Endothelial cell (in vitro differentiated cells): Measurements from ENCODE around the gene HSPA1A. TPM values are rescaled to one million over a fixed set of nuclear protein-coding genes. Genes with fewer than 3 reads are reported as not detected.

Source experiments
- DNase-seq: peaks from one replicate; pipeline ENCODE4 v3.0.0; 2021; ENCODE audit warnings: low spot score
- H3K27ac Mint-ChIP-seq: one replicate; pipeline ENCODE4 v1.8.0; 2021; ENCODE audit warnings: mixed read lengths, inconsistent platforms; ENCODE audit not compliant: unreplicated experiment
- H3K27me3 Mint-ChIP-seq: one replicate; pipeline ENCODE4 v1.8.0; 2021; ENCODE audit warnings: mild to moderate bottlenecking, moderate library complexity, mixed read lengths, inconsistent platforms; ENCODE audit not compliant: unreplicated experiment
- H3K36me3 Mint-ChIP-seq: one replicate; pipeline ENCODE4 v1.8.0; 2021; ENCODE audit warnings: mild to moderate bottlenecking, low read depth, mixed read lengths, inconsistent platforms; ENCODE audit not compliant: unreplicated experiment
- H3K4me1 Mint-ChIP-seq: one replicate; pipeline ENCODE4 v1.8.0; 2021; ENCODE audit warnings: mild to moderate bottlenecking, mixed read lengths, inconsistent platforms; ENCODE audit not compliant: unreplicated experiment
- H3K4me3 Mint-ChIP-seq: one replicate; pipeline ENCODE4 v1.8.0; 2021; ENCODE audit warnings: mild to moderate bottlenecking, mixed read lengths, inconsistent platforms; ENCODE audit not compliant: unreplicated experiment
- H3K9me3 Mint-ChIP-seq: one replicate; pipeline ENCODE4 v1.8.0; 2021; ENCODE audit warnings: mixed read lengths, inconsistent platforms; ENCODE audit not compliant: unreplicated experiment
- CTCF ChIP-seq: fragments of 200-600 bp; sonication (generic); IDR thresholded peaks from one replicate; pipeline ENCODE4 v1.5.0; 2021; ENCODE audit warnings: antibody characterized with exemption; ENCODE audit not compliant: unreplicated experiment
- total RNA-seq: library from RNA; stranded (reverse); fragmentation: NEBNext Ultra II Directional; extraction: Animal tissue kit (Norgen Biotek cat#: 25700); gene quantifications from one replicate; pipeline ENCODE4 v1.2.1, GENCODE V29; 2021; ENCODE audit not compliant: unreplicated experiment

HSPA1A gene
- total RNA-seq, 1 donor from 2014 or later, result 27.2 TPM

- Mint-ChIP-seq H3K36me3 (peaks cover 9% of the 10 kb centered on the region), H3K9me3 (no peaks in the 10 kb centered on the region), H3K4me1 (peaks cover 22% of the 10 kb centered on the region), H3K27me3 (peaks cover 5% of the 10 kb centered on the region), H3K27ac (peak overlapping the region; percentile 87), H3K4me3 (no peak overlapping the region)
- TF ChIP-seq CTCF, result no peak
- no peak for DNase-seq
Observed at GRCh38 chr6:31768363-31769257, 46.7 kb upstream of the HSPA1A start.

- H3K4me1 Mint-ChIP-seq, result peaks cover 17% of the 10 kb centered on the region
- peak; percentile 64 for DNase-seq
- H3K27me3 Mint-ChIP-seq, result peaks cover 5% of the 10 kb centered on the region
- H3K4me3 Mint-ChIP-seq, result peak overlapping the region; percentile 21
- TF ChIP-seq CTCF, result peak; percentile 58
- peak overlapping the region; percentile 45 for H3K27ac Mint-ChIP-seq
- H3K36me3 Mint-ChIP-seq, result peaks cover 3% of the 10 kb centered on the region
- no peaks in the 10 kb centered on the region for H3K9me3 Mint-ChIP-seq
Observed at GRCh38 chr6:31769684-31770371, 45.5 kb upstream of the HSPA1A start.

- Mint-ChIP-seq H3K9me3 (no peaks in the 10 kb centered on the region), H3K27ac (no peak overlapping the region), H3K36me3 (peaks cover 3% of the 10 kb centered on the region), H3K4me1 (peaks cover 17% of the 10 kb centered on the region), H3K4me3 (no peak overlapping the region), H3K27me3 (peaks cover 5% of the 10 kb centered on the region)
- no peak for TF ChIP-seq CTCF
- no peak for DNase-seq
Observed at GRCh38 chr6:31770860-31771259, 44.5 kb upstream of the HSPA1A start.

GRCh38 chr6:31771992-31772358 is 43.4 kb upstream of the HSPA1A start:
- H3K27ac Mint-ChIP-seq, result no peak overlapping the region
- H3K4me3 Mint-ChIP-seq, result no peak overlapping the region
- H3K9me3 Mint-ChIP-seq, result no peaks in the 10 kb centered on the region
- DNase-seq, result no peak
- TF ChIP-seq CTCF, result no peak
- peaks cover 5% of the 10 kb centered on the region for H3K27me3 Mint-ChIP-seq
- peaks cover 3% of the 10 kb centered on the region for H3K36me3 Mint-ChIP-seq
- peaks cover 14% of the 10 kb centered on the region for H3K4me1 Mint-ChIP-seq

GRCh38 chr6:31775184-31775583 is 40.2 kb upstream of the HSPA1A start:
- Mint-ChIP-seq H3K27me3 (peaks cover 4% of the 10 kb centered on the region), H3K4me3 (no peak overlapping the region), H3K4me1 (no peaks in the 10 kb centered on the region), H3K36me3 (no peaks in the 10 kb centered on the region), H3K9me3 (no peaks in the 10 kb centered on the region), H3K27ac (no peak overlapping the region)
- no peak for DNase-seq
- TF ChIP-seq CTCF, result no peak
